Glutamatergic neuron (in vitro differentiated cells): Measurements from ENCODE around the gene EME2. TPM values are rescaled to one million over a fixed set of nuclear protein-coding genes. Genes with fewer than 3 reads are reported as not detected.

Experiments used
- DNase-seq: peaks from one replicate; pipeline ENCODE4 v3.0.0; 2022
- H3K27ac Mint-ChIP-seq: one replicate; pipeline ENCODE4 v1.8.0; 2020; ENCODE audit warnings: mild to moderate bottlenecking, mixed read lengths, inconsistent platforms; ENCODE audit not compliant: unreplicated experiment
- H3K27me3 Mint-ChIP-seq: one replicate; pipeline ENCODE4 v1.8.0; 2020; ENCODE audit warnings: mild to moderate bottlenecking, moderate library complexity, mixed read lengths, inconsistent platforms; ENCODE audit not compliant: unreplicated experiment
- H3K36me3 Mint-ChIP-seq: one replicate; pipeline ENCODE4 v1.8.0; 2020; ENCODE audit warnings: mild to moderate bottlenecking, mixed read lengths, inconsistent platforms; ENCODE audit not compliant: unreplicated experiment
- H3K4me1 Mint-ChIP-seq: one replicate; pipeline ENCODE4 v1.8.0; 2020; ENCODE audit warnings: mild to moderate bottlenecking, low read depth, mixed read lengths, inconsistent platforms; ENCODE audit not compliant: unreplicated experiment
- H3K4me3 Mint-ChIP-seq: one replicate; pipeline ENCODE4 v1.8.0; 2020; ENCODE audit warnings: mild to moderate bottlenecking, mixed read lengths, inconsistent platforms; ENCODE audit not compliant: unreplicated experiment
- H3K9me3 Mint-ChIP-seq: one replicate; pipeline ENCODE4 v1.8.0; 2020; ENCODE audit warnings: mild to moderate bottlenecking, moderate library complexity, mixed read lengths, inconsistent platforms; ENCODE audit not compliant: unreplicated experiment
- total RNA-seq: library from RNA; stranded (reverse); fragmentation: NEBNext Ultra II Directional; extraction: Animal tissue kit (Norgen Biotek cat#: 25700); gene quantifications from one replicate; pipeline ENCODE4 v1.2.1, GENCODE V29; 2021; ENCODE audit not compliant: unreplicated experiment
- TF ChIP-seq, protein P1 (sequence below): fragments of 200-600 bp; sonication (generic); IDR thresholded peaks from one replicate; pipeline ENCODE4 v1.5.0; 2021; ENCODE audit not compliant: partially characterized antibody, unreplicated experiment

EME2 gene
- total RNA-seq, 1 donor from 2014 or later, result 68.7 TPM

DNA sequence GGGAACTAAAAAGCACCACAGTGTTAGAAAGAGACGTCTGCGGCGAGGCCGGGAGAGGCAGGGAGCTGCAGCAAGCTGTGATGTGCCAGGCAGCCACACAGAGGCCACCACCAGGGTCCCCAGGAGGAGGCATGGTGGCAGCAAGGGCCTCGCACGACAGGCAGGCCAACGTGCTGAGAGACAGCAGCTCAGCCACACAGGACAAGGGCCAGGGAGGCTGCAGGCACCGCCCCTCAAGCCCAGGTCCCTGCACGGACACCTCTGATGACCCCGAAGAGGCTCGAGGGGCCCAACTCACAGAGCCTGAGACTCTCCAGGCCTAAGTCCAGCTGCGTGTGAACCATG is 48.3 kb downstream of the EME2 start:
- Mint-ChIP-seq H3K27me3 (peaks cover 3% of the 10 kb centered on the region), H3K36me3 (no peaks in the 10 kb centered on the region), H3K4me1 (peaks cover 7% of the 10 kb centered on the region), H3K27ac (no peak overlapping the region), H3K9me3 (peaks cover 2% of the 10 kb centered on the region), H3K4me3 (no peak overlapping the region)
- TF ChIP-seq, protein P1, sequence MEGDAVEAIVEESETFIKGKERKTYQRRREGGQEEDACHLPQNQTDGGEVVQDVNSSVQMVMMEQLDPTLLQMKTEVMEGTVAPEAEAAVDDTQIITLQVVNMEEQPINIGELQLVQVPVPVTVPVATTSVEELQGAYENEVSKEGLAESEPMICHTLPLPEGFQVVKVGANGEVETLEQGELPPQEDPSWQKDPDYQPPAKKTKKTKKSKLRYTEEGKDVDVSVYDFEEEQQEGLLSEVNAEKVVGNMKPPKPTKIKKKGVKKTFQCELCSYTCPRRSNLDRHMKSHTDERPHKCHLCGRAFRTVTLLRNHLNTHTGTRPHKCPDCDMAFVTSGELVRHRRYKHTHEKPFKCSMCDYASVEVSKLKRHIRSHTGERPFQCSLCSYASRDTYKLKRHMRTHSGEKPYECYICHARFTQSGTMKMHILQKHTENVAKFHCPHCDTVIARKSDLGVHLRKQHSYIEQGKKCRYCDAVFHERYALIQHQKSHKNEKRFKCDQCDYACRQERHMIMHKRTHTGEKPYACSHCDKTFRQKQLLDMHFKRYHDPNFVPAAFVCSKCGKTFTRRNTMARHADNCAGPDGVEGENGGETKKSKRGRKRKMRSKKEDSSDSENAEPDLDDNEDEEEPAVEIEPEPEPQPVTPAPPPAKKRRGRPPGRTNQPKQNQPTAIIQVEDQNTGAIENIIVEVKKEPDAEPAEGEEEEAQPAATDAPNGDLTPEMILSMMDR, result no peak
- DNase-seq, result no peak

DNA sequence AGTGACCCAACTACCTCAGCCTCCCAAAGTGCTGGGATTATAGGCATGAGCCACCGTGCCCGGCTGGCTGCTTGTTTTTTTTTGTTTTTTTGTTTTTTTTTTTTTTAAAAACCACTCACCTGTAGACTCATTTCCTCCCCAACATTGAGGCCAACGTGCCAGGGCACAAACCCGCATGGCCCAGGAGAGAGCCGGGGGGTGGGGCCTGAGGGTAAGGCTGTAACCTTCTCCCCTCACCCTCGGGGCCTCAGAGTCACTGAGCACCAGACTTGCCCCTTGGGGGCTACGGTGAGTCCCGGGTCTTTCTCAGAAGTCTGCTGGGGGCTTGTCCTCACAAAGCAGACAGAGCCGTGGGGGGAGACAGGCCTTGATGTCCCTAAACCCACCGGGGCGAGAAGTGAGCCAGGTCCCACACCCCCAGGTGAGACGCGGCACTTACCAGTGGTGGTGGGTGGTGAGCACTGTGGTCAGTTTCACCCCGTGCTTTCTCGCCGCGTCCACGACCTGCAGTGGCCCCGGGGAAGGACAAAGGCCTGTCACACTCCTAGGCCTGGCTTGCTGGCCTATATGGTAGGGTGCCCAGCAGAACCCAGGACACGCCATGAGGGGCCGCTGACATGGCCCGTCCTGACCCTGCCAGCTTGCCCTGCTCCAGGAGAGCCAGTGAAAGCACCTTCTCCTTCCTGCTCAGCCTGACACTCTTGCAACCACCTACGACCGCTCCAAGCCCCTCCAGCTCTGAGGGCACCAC is 49.4 kb downstream of the EME2 start:
- no peak overlapping the region for H3K27ac Mint-ChIP-seq
- no peak overlapping the region for H3K4me3 Mint-ChIP-seq
- TF ChIP-seq, protein P1, result no peak
- H3K9me3 Mint-ChIP-seq, result peaks cover 3% of the 10 kb centered on the region
- H3K4me1 Mint-ChIP-seq, result peaks cover 7% of the 10 kb centered on the region
- H3K36me3 Mint-ChIP-seq, result no peaks in the 10 kb centered on the region
- H3K27me3 Mint-ChIP-seq, result peaks cover 3% of the 10 kb centered on the region
- no peak for DNase-seq

DNA sequence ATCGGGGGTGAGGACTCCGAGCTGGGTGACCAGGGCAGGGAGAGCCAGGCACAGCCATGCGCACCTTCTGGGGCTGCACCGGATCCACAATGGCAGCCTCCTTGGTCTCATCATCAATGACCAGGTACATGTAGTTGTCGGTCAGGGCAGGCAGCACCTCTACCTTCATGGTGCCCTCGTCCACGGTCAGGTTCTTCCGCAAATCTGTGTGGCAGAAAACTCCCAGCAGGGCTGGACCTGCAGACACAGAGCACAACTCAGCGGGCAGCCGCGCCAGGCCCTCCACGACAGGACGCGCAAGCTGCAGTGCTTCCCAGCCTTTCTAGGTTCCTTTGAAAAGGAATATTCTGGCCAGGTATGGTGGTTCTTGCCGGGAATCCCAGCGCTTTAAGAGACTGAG is 50.2 kb downstream of the EME2 start:
- no peak overlapping the region for H3K27ac Mint-ChIP-seq
- peaks cover 11% of the 10 kb centered on the region for H3K4me1 Mint-ChIP-seq
- no peak overlapping the region for H3K4me3 Mint-ChIP-seq

DNA sequence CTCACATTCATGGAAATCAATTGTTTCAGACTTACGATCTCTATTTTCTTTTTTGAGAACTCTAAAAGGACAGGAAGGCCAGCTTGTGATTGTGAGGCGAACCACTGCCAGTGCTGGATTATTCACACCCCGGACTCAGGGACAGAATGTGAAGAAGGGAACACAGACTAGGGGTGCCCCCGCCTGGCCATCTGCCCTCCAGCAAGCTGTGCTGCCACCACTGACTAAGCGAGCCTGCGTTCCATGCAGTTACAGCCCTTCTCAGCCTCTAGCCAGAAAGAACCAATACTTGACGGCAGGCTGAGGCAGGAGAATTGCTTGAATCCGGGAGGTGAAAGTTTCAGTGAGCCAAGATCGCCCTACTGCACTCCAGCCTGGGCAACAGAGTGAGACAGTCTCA is 51.2 kb downstream of the EME2 start:
- peak overlapping the region; percentile 84 for H3K27ac Mint-ChIP-seq
- H3K36me3 Mint-ChIP-seq, result no peaks in the 10 kb centered on the region
- DNase-seq, result peak; percentile 69
- TF ChIP-seq, protein P1, result no peak
- peak overlapping the region; percentile 58 for H3K4me3 Mint-ChIP-seq
- peaks cover 15% of the 10 kb centered on the region for H3K4me1 Mint-ChIP-seq
- H3K27me3 Mint-ChIP-seq, result peaks cover 2% of the 10 kb centered on the region
- peaks cover 9% of the 10 kb centered on the region for H3K9me3 Mint-ChIP-seq

More for the DNA sequence above, 50.2 kb downstream of the EME2 start:
- TF ChIP-seq, protein P1, result no peak
- no peak for DNase-seq
- peaks cover 2% of the 10 kb centered on the region for H3K27me3 Mint-ChIP-seq
- H3K36me3 Mint-ChIP-seq, result no peaks in the 10 kb centered on the region
- H3K9me3 Mint-ChIP-seq, result peaks cover 9% of the 10 kb centered on the region

- TF ChIP-seq, protein P1, result no peak
- H3K9me3 Mint-ChIP-seq, result peaks cover 9% of the 10 kb centered on the region
- no peak for DNase-seq
- peaks cover 16% of the 10 kb centered on the region for H3K4me1 Mint-ChIP-seq
- H3K4me3 Mint-ChIP-seq, result peak overlapping the region; percentile 90
- peaks cover 2% of the 10 kb centered on the region for H3K27me3 Mint-ChIP-seq
- no peaks in the 10 kb centered on the region for H3K36me3 Mint-ChIP-seq
- no peak overlapping the region for H3K27ac Mint-ChIP-seq
Observed at GRCh38 chr16:1825381-1825863, 52.8 kb downstream of the EME2 start.
